ENCODE results near the gene NPBWR2.

The NPBWR2 gene

DNA sequence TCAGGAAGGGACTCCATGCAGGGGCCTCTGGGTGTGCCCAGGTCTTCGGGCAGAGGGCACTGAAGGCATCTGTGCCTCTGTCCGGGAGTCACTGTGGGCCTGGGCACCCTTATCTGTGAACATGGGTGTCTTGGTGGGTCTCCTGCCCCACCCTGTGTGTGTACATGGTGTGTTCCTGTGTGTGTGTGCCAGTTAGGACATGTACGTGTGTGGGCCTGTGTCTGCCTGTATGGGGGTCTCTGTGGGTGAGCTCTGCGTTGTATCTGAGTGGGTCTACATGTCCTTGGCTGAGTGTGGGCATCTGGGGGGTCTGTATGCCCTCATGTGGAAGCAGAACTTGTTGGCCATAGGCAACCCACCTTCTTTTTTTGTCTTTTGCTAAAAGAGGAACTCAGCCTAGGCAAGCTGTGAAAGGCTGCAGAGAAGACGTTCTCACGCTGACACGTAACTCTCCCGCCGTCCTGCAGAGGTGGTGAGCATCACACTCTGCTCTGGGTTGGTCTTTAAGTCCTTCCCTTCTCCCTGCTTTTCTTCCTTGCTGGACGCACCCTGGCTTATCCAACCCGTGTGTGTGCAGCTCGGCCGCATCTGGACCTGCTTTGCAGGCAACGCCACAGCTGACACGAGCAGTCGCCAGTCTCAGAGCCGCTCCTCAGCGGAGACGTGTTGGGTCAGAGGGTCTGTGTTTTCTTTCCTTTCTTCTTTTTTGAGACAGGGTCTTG, 532 bp upstream of the NPBWR2 start:
- Histone ChIP-seq H3K27me3 (ENCODE audit: insufficient read depth, low read length) (peaks cover 13% of the 10 kb centered on the region), H3K4me3 (ENCODE audit: low read depth, low read length) (no peak overlapping the region), H3K27ac (ENCODE audit: low read depth, low read length) (no peak overlapping the region), H2AFZ (ENCODE audit: low read length, unreplicated experiment) (no peak overlapping the region), H3K4me1 (ENCODE audit: control insufficient read depth, insufficient read depth, low read length, unreplicated experiment) (no peaks in the 10 kb centered on the region), H3K36me3 (ENCODE audit: insufficient read depth, low read length) (no peaks in the 10 kb centered on the region), H3K79me2 (ENCODE audit: control insufficient read depth, insufficient read depth, low read length, unreplicated experiment) (no peaks in the 10 kb centered on the region)

DNA sequence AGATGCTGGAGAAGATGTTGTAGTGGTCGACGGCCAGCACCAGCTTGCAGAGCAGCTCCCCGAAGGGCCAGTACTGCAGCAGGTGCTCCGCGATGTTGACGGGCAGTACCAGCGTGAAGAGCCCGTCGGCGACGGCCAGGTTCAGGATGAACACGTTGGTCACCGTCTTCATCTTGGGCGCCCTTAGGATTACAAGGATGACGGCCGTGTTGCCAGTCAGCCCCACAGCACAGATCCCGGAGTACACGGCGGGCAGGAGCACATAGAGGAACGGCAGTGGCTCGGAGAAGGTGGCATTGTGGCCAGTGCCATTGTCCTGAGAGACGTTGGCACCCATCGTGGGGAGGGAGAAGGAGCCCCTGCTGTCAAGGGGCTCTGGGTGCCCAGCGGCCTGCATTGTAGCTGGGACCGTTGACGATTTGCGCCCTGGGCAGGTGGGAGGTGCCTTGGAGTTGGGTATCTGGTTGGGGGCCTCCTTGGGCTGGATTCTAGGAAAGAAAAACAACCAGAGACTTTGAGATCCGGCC, 867 bp downstream of the NPBWR2 start:
- no peak overlapping the region for H3K4me3 ChIP-seq (ENCODE audit: low read depth, low read length)

DNA sequence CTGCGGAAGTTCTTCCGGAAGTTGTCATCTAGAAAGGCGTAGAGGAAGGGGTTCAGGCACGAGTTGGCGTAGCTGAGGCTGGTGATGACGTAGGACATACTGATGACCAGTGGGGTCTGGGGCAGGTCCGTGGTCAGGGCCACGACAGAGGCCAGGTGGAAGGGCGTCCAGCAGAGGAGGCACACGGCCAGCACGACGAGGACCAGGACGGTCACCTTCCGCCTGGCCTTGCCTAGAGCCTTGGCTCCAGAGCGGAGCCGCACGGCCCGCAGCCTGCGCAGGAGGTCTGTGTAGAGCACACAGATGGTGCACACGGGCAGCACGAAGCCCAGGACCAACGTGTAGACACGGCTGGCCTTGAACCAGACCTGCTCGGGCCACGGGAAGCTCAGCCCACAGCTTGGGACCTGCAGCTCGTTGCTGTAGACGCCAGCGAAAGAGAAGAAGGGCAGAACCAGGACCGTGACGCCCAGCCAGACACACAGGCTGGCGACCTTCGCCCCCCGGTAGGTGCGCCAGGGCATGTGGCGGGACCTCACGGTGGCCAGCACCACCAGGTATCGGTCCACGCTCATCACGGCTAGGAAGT, 1.4 kb downstream of the NPBWR2 start:
- no peaks in the 10 kb centered on the region for H3K79me2 ChIP-seq (ENCODE audit: control insufficient read depth, insufficient read depth, low read length, unreplicated experiment)
- H3K27ac ChIP-seq (ENCODE audit: low read depth, low read length), result no peak overlapping the region
- H2AFZ ChIP-seq (ENCODE audit: low read length, unreplicated experiment), result no peak overlapping the region
- H3K4me3 ChIP-seq (ENCODE audit: low read depth, low read length), result no peak overlapping the region
- H3K4me1 ChIP-seq (ENCODE audit: control insufficient read depth, insufficient read depth, low read length, unreplicated experiment), result no peaks in the 10 kb centered on the region
- H3K36me3 ChIP-seq (ENCODE audit: insufficient read depth, low read length), result no peaks in the 10 kb centered on the region
- H3K27me3 ChIP-seq (ENCODE audit: insufficient read depth, low read length), result peaks cover 33% of the 10 kb centered on the region

More for the DNA sequence above, 867 bp downstream of the NPBWR2 start:
- H3K79me2 ChIP-seq (ENCODE audit: control insufficient read depth, insufficient read depth, low read length, unreplicated experiment), result no peaks in the 10 kb centered on the region
- H3K4me1 ChIP-seq (ENCODE audit: control insufficient read depth, insufficient read depth, low read length, unreplicated experiment), result no peaks in the 10 kb centered on the region
- no peak overlapping the region for H2AFZ ChIP-seq (ENCODE audit: low read length, unreplicated experiment)
- peaks cover 27% of the 10 kb centered on the region for H3K27me3 ChIP-seq (ENCODE audit: insufficient read depth, low read length)
- H3K36me3 ChIP-seq (ENCODE audit: insufficient read depth, low read length), result no peaks in the 10 kb centered on the region
- H3K27ac ChIP-seq (ENCODE audit: low read depth, low read length), result no peak overlapping the region

DNA sequence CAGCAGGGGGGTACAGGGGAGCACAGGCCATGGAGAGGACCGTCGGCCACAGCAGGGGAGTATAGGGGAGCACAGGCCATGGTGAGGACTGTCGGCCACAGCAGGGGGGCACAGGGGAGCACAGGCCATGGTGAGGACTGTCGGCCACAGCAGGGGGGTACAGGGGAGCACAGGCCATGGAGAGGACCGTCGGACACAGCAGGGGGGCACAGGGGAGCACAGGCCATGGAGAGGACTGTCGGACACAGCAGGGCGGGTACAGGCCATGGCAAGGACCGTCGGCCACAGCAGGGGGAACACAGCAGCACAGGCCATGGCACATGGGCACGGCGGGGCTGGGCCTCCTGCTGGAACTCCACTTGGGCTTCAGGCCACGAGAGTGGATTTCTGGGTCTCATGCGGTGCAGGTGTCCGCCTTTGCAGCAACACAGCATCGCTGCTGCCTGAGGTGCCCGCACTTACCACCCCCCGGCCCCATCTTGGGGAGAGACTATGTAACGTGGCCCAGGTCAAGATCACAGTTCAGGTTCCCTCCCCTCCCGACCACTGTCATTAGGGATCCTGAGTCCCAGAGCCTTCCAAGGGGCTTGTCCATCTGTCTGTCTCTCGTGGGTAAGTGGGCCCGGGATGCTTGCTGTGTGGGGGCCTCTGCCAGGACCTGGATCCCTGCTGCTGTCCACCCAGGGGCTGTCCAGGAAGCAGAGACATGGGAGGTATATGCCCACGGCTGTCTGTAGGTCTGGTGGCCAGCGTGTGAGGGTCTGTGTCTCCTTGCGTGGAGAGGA, 2.5 kb downstream of the NPBWR2 start:
- Histone ChIP-seq H3K4me1 (ENCODE audit: control insufficient read depth, insufficient read depth, low read length, unreplicated experiment) (no peaks in the 10 kb centered on the region), H3K4me3 (ENCODE audit: low read depth, low read length) (no peak overlapping the region), H3K79me2 (ENCODE audit: control insufficient read depth, insufficient read depth, low read length, unreplicated experiment) (no peaks in the 10 kb centered on the region), H3K27ac (ENCODE audit: low read depth, low read length) (no peak overlapping the region), H3K36me3 (ENCODE audit: insufficient read depth, low read length) (no peaks in the 10 kb centered on the region), H3K27me3 (ENCODE audit: insufficient read depth, low read length) (peaks cover 39% of the 10 kb centered on the region), H2AFZ (ENCODE audit: low read length, unreplicated experiment) (no peak overlapping the region)

DNA sequence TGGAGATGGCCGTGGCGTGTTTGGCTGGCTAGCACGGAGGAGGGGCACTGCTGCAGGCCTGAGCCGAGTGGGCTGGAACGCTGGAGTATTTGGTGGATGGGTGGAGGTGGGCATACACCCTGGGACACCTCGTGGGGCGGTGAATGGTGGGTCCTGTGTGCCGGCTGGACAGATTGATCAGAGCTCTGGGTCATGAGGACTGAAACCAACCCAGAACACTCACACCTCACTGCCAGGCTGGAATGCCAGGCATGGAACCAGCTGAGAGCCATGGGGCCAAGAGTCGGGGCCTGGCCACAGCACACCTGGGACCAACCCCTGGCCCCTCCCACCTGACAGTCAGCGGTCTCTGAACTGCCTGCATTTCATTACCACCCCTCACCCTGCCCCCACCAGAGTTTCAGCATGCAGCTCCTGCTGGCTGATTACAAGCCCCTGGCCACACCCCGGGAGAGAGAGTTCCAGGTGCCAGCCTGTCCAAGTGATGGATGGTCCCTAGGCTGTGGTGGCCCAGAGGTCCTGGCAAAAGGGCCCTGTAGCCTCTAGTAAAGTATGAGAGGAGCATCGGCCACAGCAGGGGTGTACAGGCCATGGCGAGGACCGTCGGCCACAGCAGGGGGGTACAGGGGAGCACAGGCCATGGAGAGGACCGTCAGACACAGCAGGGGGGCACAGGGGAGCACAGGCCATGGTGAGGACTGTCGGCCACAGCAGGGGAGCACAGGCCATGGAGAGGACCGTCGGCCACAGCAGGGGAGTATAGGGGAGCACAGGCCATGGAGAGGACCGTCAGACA, 3.3 kb downstream of the NPBWR2 start:
- Histone ChIP-seq H3K27me3 (ENCODE audit: insufficient read depth, low read length) (peaks cover 39% of the 10 kb centered on the region), H3K27ac (ENCODE audit: low read depth, low read length) (no peak overlapping the region), H3K4me3 (ENCODE audit: low read depth, low read length) (no peak overlapping the region), H3K79me2 (ENCODE audit: control insufficient read depth, insufficient read depth, low read length, unreplicated experiment) (no peaks in the 10 kb centered on the region), H3K4me1 (ENCODE audit: control insufficient read depth, insufficient read depth, low read length, unreplicated experiment) (no peaks in the 10 kb centered on the region), H2AFZ (ENCODE audit: low read length, unreplicated experiment) (no peak overlapping the region), H3K36me3 (ENCODE audit: insufficient read depth, low read length) (no peaks in the 10 kb centered on the region)

DNA sequence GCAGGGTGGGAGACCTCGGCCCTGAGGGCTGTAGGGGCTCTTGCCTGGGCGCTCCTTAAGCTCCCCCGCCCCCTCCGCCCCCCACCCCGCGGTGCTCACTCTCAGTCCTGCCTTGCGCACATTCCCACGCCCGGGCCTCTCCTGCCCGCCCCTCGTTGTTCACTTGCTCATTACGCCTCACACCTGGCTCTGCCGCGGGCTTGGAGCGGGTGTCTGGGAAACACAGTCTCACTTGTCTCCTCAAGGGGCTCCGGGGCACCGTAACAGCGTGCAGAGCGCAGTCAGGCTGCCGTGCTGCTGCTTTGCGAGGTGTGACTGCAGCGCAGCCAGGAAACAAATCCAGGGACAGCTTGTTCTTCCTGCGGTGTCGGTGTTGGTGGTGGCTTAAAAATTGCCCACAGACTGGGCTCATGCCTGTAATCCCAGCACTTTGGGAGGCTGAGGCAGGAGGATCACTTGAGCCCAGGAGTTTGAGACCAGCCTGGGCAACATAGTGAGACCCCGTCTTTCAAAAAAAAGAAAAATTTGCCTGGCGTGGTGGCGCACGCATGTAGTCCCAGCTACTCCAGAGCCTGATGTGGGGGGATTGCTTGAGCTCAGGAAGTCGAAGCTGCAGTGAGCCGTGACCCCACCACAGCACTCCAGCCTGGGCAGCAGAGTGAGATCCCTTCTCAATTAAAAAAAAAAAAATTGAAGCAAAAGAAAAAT, 4.6 kb downstream of the NPBWR2 start:
- Histone ChIP-seq H3K36me3 (ENCODE audit: insufficient read depth, low read length) (no peaks in the 10 kb centered on the region), H3K4me1 (ENCODE audit: control insufficient read depth, insufficient read depth, low read length, unreplicated experiment) (no peaks in the 10 kb centered on the region), H2AFZ (ENCODE audit: low read length, unreplicated experiment) (no peak overlapping the region), H3K4me3 (ENCODE audit: low read depth, low read length) (no peak overlapping the region), H3K27me3 (ENCODE audit: insufficient read depth, low read length) (peaks cover 39% of the 10 kb centered on the region), H3K79me2 (ENCODE audit: control insufficient read depth, insufficient read depth, low read length, unreplicated experiment) (no peaks in the 10 kb centered on the region), H3K27ac (ENCODE audit: low read depth, low read length) (no peak overlapping the region)

DNA sequence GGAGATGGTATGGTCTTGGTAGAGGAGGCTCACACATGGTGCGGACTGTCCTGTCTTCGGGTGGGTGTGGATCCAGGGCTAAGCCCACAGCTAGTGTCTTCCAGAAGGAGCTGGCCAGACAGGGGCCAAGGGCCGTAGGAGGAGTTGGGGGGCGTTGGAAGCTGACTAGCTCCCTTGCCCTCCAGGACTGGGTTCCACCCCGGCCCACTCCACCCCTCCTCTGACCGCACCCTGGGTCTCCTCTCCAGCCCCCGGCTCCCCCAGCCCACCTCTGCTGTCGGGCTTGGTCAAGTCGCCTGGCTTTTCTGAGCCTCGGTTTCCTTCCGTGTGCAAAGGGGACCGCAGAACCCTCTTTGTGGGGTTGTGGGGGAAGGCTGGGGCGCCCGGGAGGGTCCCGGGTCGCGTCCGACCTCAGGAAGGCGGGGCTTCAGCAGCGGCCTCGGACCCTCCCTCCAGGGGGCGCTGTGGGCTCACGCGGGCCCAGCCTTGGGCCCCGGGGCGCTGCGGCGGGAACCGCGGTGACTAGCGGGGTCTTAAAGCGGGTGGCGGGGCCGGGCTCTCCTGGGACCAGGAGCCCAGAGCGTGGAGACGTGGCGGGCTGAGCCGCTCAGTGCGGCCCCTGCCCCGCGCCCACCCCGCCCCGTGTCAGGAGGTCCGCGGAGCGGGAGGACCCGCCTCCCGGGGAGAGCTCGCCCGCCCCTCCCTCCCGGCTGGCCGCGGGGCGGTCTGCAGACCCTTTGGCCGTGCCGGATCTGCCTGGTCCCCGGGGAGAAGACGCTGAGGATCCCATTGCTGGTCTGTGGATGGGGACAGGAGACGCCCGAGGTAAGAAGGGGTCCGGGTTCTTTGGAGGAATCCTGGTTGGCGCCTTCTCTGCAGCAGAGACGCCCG, 5.4 kb downstream of the NPBWR2 start:
- H3K27ac ChIP-seq (ENCODE audit: low read depth, low read length), result no peak overlapping the region
- no peak overlapping the region for H3K4me3 ChIP-seq (ENCODE audit: low read depth, low read length)
- H3K79me2 ChIP-seq (ENCODE audit: control insufficient read depth, insufficient read depth, low read length, unreplicated experiment), result no peaks in the 10 kb centered on the region
- no peaks in the 10 kb centered on the region for H3K4me1 ChIP-seq (ENCODE audit: control insufficient read depth, insufficient read depth, low read length, unreplicated experiment)
- no peak overlapping the region for H2AFZ ChIP-seq (ENCODE audit: low read length, unreplicated experiment)
- H3K27me3 ChIP-seq (ENCODE audit: insufficient read depth, low read length), result peaks cover 39% of the 10 kb centered on the region
- H3K36me3 ChIP-seq (ENCODE audit: insufficient read depth, low read length), result no peaks in the 10 kb centered on the region

DNA sequence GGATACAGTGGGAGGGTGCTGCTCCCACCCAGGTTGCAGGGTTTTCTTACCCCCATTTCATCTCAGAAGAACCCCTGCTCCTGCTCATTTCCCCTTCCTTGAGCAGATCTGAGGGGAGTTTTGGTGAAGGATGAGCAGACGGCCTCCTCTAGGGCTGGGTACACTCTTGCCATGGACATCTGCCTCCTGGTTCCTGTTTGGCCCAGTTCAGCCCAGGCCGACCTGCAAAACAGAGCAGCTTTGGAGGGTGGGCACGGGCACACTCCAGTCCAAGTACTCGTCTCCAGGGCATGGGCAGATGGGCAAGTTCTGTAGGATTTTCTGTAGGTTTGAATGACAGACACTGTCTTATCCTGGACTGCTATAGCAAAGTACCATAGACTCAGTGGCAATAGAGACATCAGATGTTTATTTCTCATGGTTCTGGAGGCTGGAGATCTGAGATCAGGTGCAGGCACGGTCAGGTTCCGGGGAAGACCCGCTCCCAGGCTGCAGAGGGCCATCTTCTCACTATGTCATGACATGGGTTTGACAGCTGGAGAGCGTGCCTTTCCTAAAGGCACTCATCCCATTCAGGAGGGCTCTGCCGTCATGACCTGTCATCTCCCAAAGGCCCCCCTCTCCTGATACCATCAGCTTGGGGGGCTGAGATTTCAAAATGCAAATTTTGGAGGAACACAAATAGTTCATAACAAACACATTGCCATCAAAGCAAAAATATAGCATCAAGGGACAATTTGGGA, 6.2 kb downstream of the NPBWR2 start:
- Histone ChIP-seq H3K4me1 (ENCODE audit: control insufficient read depth, insufficient read depth, low read length, unreplicated experiment) (no peaks in the 10 kb centered on the region), H3K36me3 (ENCODE audit: insufficient read depth, low read length) (no peaks in the 10 kb centered on the region), H2AFZ (ENCODE audit: low read length, unreplicated experiment) (no peak overlapping the region), H3K27me3 (ENCODE audit: insufficient read depth, low read length) (peaks cover 39% of the 10 kb centered on the region), H3K4me3 (ENCODE audit: low read depth, low read length) (no peak overlapping the region), H3K27ac (ENCODE audit: low read depth, low read length) (no peak overlapping the region), H3K79me2 (ENCODE audit: control insufficient read depth, insufficient read depth, low read length, unreplicated experiment) (no peaks in the 10 kb centered on the region)

DNA sequence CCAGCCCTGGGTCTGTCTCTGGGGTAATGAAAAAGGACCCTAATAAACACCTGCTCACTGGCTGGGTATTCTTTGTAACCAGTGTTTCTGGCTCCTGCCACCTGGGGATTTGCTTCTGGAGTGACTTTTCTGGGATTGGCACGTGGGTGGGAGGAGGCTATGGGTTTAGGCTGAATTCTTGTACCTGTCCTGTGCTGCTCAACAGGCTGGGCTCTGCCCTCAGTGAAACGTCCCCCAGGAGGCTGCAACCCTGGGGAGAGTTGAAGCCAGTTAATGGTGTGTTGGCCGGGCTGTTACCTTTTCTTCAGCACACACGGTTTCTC, 6.8 kb downstream of the NPBWR2 start:
- no peak overlapping the region for H2AFZ ChIP-seq (ENCODE audit: low read length, unreplicated experiment)
- H3K27ac ChIP-seq (ENCODE audit: low read depth, low read length), result no peak overlapping the region
- no peaks in the 10 kb centered on the region for H3K4me1 ChIP-seq (ENCODE audit: control insufficient read depth, insufficient read depth, low read length, unreplicated experiment)
- no peaks in the 10 kb centered on the region for H3K79me2 ChIP-seq (ENCODE audit: control insufficient read depth, insufficient read depth, low read length, unreplicated experiment)
- H3K27me3 ChIP-seq (ENCODE audit: insufficient read depth, low read length), result peaks cover 39% of the 10 kb centered on the region
- H3K36me3 ChIP-seq (ENCODE audit: insufficient read depth, low read length), result no peaks in the 10 kb centered on the region
- no peak overlapping the region for H3K4me3 ChIP-seq (ENCODE audit: low read depth, low read length)
